Measurements from ENCODE around the gene SCP2.

Gene SCP2, protein sequence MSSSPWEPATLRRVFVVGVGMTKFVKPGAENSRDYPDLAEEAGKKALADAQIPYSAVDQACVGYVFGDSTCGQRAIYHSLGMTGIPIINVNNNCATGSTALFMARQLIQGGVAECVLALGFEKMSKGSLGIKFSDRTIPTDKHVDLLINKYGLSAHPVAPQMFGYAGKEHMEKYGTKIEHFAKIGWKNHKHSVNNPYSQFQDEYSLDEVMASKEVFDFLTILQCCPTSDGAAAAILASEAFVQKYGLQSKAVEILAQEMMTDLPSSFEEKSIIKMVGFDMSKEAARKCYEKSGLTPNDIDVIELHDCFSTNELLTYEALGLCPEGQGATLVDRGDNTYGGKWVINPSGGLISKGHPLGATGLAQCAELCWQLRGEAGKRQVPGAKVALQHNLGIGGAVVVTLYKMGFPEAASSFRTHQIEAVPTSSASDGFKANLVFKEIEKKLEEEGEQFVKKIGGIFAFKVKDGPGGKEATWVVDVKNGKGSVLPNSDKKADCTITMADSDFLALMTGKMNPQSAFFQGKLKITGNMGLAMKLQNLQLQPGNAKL

DNA sequence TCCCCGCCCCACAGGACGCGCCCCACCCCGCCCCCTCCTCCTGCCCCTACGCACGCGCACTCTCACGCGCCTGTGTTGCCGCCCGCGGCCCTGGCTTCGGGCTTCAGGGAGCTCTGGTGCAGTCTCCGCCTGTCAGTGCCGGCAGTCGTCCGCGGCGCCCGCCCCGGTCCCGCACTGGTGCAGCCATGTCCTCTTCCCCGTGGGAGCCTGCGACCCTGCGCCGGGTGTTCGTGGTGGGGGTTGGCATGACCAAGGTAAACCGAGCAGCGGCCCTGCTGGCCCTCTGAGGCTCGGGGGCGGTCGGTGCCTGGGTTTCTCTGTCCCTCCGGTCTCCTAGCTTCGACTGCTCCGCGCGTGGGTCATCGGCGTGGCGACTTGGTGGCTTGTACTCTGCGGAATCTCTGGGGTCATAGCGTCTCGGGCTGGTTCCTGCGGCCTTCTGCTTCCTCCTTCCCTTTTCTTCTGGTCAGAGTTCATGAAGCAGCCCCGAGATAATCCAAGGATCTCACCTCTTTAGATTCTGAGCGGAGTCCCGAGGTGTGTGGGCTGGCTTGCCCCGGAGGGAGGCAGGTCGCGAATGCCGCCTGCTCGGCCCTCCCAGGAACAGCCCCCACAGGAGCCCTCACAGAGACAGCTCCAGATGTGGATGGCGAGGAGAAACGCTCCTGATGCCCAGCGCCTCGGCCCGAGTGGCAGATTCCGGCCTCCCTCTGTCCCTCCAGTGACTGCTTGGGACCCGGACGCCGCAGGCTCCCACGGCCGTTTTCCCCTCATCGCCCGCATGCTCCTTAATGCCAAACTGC lies at the start of gene SCP2:
SCP2 (plus strand) TSS at position 65 of the 803 bp plus-strand sequence; CDS start at position 186, 121 bp downstream.
- TF ChIP-seq ZNF274 (IDR thresholded peaks at IDR 0.05; ENCODE audit: low read depth, low read length): no peak
- peak within 1 kb of the TSS; percentile 73; the same call in 1 of the 2 replicates for H3K4me3 ChIP-seq (ENCODE audit: low read length)

- TF ChIP-seq ZNF274 (IDR thresholded peaks at IDR 0.05; ENCODE audit: low read depth, low read length): no peak
- H3K4me3 ChIP-seq (ENCODE audit: low read length): no peak overlapping the region
Measured at GRCh38 chr1:52877554-52877953, 49.5 kb upstream of the SCP2 start.

DNA sequence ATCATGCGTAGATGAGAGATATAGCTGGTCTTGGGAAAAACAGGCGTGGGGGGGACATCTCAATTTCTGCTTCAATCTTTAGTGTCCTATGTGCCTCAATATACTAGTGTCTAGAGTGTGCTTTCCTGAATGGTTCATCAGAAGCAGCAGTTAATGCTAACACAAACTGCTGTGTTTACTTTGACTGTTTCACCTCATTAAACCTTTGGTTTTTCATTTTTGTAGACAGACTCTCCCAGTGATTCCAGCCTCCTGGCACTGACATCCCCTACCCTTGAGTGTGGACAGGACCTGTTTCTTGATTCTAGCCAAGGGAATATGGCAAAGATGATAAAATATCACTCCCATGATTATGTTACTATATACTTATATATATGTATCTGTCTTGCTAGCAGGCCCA lies 46.9 kb upstream of the SCP2 start:
- no peak overlapping the region for H3K4me3 ChIP-seq (ENCODE audit: low read length)
- TF ChIP-seq ZNF274 (IDR thresholded peaks at IDR 0.05; ENCODE audit: low read depth, low read length): no peak

DNA sequence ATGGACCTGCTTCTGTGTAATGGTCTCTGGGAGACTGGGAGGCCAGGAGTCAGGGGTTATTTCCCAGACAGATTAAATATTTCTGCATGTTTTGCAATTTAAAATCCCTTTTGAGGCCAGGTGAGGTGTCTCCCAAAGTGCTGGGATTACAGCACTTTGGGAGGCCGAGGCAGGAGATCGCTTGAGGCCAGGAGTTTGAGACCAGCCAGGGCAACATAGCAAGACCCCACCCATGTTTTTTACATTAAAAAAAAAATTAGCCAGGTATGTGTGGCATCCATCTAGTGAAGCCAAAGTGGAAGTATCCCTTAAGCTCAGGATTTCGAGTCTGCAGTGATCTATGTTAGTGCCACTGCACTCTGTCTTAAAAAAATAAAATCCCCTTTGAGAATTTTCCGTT lies 39.6 kb upstream of the SCP2 start:
- no peak for TF ChIP-seq ZNF274 (IDR thresholded peaks at IDR 0.05; ENCODE audit: low read depth, low read length)
- H3K4me3 ChIP-seq (ENCODE audit: low read length): no peak overlapping the region

GRCh38 chr1:52892424-52893215 lies 34.5 kb upstream of the SCP2 start:
- TF ChIP-seq ZNF274 (IDR thresholded peaks at IDR 0.05; ENCODE audit: low read depth, low read length): no peak

DNA sequence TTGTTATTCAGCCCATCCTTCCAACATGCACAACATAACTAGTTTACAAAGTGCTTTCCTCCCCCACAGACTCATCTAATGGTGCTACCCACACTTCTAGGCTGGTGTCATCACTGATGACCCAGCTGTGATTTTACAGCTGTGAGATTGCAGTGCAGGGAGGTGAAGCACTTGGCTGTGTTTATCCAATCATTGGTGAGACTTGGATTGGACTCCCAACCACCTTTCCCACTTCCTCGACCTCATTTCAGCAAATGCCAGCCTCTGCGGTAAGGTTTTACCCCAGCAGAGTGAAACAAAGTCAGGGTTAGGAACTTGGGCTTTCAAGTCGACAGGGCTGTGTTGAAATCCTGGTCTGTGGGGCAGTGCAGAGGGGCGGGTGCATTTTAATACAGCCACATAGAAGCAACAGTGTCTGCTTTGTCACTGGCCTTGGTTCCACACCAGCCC lies 27.6 kb upstream of the SCP2 start:
- no peak for TF ChIP-seq ZNF274 (IDR thresholded peaks at IDR 0.05; ENCODE audit: low read depth, low read length)
- no peak overlapping the region for H3K4me3 ChIP-seq (ENCODE audit: low read length)

More at GRCh38 chr1:52892424-52893215, 34.5 kb upstream of the SCP2 start:
- H3K4me3 ChIP-seq (ENCODE audit: low read length): no peak overlapping the region

DNA sequence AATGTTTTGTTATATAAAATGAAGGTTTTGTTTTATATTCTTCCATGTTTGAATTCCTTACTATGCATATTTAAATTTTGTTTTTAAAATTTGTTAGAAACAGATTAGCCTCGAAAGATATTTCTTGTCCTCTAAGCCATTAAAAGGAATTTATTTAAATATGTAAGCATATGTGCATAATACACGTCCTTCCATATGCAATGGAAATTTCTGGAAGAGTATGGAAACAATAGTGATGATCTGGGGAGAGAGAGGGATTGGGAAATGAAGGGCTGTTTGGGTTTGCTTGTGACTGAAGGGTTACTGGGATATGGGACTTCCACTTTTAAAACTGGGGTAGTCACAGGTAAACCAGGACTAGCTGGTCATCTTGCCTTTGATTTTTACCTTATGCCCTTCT lies 26.7 kb upstream of the SCP2 start:
- TF ChIP-seq ZNF274 (IDR thresholded peaks at IDR 0.05; ENCODE audit: low read depth, low read length): no peak
- H3K4me3 ChIP-seq (ENCODE audit: low read length): no peak overlapping the region

GRCh38 chr1:52901384-52901783 lies 25.7 kb upstream of the SCP2 start:
- H3K4me3 ChIP-seq (ENCODE audit: low read length): no peak overlapping the region
- no peak for TF ChIP-seq ZNF274 (IDR thresholded peaks at IDR 0.05; ENCODE audit: low read depth, low read length)

GRCh38 chr1:52904208-52904926 lies 22.7 kb upstream of the SCP2 start:
- no peak for TF ChIP-seq ZNF274 (IDR thresholded peaks at IDR 0.05; ENCODE audit: low read depth, low read length)
- H3K4me3 ChIP-seq (ENCODE audit: low read length): no peak overlapping the region

GRCh38 chr1:52904927-52905698 lies 22.0 kb upstream of the SCP2 start:
- no peak for TF ChIP-seq ZNF274 (IDR thresholded peaks at IDR 0.05; ENCODE audit: low read depth, low read length)

GRCh38 chr1:52906135-52906603 lies 20.9 kb upstream of the SCP2 start:
- TF ChIP-seq ZNF274 (IDR thresholded peaks at IDR 0.05; ENCODE audit: low read depth, low read length): no peak
- H3K4me3 ChIP-seq (ENCODE audit: low read length): no peak overlapping the region

More at GRCh38 chr1:52904927-52905698, 22.0 kb upstream of the SCP2 start:
- H3K4me3 ChIP-seq (ENCODE audit: low read length): no peak overlapping the region

- TF ChIP-seq ZNF274 (IDR thresholded peaks at IDR 0.05; ENCODE audit: low read depth, low read length): no peak
- no peak overlapping the region for H3K4me3 ChIP-seq (ENCODE audit: low read length)
Measured at GRCh38 chr1:52907068-52907811, 19.8 kb upstream of the SCP2 start.
